Hematopoietic multipotent progenitor cell treated with erythropoietin and hydrocortisone succinate and interleukin-3 and kit ligand, for 17 days (in vitro differentiated cells): Measurements from ENCODE around the gene ITPKB.

Experiments
- DNase-seq: peaks from one replicate; pipeline ENCODE4 v3.0.0-alpha.2; 2015; ENCODE audit warnings: low spot score

Gene ITPKB

GRCh38 chr1:226637147-226637935 lies 101.7 kb downstream of the ITPKB start:
- no peak for DNase-seq

DNA sequence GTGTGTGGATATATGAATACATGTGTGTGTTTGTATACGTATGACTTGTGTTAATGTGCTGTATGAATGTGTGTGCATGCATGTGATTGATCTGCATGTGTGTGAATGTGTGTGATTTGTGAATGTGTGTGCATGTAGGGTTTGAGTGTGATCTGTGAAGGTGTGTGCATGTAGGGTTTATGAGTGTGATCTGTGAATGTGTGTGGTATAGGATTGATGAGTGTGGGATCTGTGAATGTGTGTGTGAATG lies 102.3 kb downstream of the ITPKB start:
- no peak for DNase-seq

- no peak for DNase-seq
These were observed 103.6 kb downstream of the ITPKB start for GRCh38 chr1:226635456-226635941.

GRCh38 chr1:226634611-226635246 lies 104.4 kb downstream of the ITPKB start:
- no peak for DNase-seq

DNA sequence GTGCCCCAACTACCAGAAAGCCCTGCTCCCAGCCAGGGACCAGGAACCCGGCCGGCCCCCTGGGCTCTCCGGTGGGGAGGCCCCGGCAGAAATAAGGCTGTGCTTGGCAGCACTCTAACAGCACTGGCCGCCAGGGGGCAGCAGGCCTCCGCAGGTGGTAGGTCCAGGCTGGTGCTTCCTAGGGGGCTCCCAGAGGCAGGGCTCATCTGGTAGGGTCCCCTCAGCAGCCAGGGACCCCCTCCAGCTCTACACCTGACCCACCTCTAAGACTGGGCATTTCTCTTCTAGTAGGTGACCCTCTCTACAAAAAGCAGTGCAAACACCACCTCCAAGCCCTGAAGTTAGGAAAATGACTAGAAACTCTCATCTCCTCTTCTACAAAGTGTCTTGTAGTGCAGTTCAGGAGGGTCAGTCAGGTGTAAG lies 104.9 kb downstream of the ITPKB start:
- DNase-seq, result peak; percentile 77

GRCh38 chr1:226633541-226634165 lies 105.4 kb downstream of the ITPKB start:
- DNase-seq, result no peak

DNA sequence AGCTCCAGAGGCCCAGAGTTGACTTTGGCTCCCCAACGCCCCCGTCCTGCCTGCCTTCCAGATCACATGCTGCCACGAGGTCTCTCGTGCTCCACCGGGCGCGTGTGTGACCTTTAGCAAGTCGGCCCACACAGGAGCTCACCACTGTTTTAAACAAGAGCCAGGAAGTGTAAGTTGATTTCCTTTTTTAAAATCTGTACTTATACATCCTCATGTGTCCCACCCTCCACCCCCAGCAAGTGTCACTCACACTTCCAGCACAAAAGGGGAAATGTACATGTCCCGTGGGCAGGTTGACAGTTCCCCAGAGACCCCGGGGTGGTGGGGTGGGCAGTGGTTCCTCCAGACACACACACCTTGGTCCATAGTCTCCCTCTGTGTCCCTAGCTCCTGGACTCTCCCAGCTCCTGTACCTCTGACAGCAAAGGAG lies 106.1 kb downstream of the ITPKB start:
- DNase-seq, result no peak

DNA sequence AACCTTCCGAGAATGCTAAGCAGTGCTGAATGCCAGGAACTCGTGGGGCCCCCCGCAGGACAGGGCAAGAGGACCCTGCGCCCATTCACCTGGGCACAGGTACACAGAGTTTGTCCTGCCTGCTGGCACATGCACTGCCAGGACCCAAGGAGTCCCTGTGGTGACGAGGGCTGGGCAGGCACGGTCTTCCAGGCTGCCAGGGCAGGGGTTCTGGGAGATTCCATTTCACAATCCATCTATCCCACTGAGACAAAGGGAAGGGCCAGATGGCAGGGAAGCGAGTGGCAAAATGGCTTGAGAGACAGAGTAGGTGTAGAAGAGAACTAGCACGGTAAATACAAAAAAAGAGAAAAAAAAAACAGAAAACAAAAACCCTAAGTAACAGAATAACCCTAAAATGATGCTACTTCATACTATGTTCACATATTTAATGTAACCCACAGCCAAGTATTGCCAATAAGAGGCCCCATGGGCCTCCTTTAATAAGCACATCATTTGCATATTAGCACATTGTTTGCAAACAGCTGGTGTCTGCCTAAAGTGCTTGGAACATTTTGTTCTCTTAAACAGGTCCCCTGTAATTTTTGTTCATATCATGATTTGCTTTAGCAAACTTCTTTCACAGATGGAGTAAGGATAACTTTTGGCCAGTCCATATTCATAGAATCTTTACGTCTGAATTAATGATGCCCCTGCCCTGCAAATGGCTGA lies 106.8 kb downstream of the ITPKB start:
- no peak for DNase-seq

DNA sequence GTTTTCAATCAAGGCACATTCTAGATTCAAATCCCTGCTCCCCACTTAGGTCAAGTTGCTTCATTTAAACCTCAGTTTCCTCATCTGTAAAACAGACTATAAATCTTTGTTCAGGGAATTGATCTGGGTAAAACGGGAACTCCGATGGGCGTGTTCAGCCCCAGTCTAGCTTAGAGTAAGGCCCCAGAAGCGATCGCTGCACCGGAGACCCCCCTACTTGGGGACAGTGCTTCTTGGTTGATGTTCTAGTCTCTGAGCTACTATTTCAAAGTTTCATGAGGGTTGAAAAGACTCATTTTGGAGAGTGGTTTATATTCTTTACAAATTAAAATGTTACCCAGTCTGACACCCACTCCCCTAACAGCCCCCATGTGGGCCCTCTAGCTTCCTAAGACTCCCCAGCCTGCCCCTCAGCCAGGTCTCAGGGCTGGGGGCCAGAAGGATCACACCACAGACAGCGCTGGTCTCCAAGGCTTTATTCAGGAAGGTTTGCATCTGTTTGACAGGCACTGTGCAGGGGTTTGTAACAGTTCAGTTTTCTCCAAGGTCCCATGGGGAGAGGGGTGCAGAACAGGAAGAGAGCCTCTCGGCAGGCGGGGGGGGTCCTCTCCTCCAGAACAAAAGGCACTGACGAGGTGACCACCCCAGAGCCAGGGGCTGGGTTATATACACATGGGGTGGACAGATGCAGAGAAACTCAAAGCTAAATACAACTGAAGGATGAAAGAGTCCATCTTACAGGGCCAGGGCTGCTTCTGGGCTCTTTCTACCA lies 107.7 kb downstream of the ITPKB start:
- no peak for DNase-seq

GRCh38 chr1:226630592-226630991 lies 108.5 kb downstream of the ITPKB start:
- no peak for DNase-seq

- no peak for DNase-seq
These were observed 109.1 kb downstream of the ITPKB start for GRCh38 chr1:226629896-226630550.

DNA sequence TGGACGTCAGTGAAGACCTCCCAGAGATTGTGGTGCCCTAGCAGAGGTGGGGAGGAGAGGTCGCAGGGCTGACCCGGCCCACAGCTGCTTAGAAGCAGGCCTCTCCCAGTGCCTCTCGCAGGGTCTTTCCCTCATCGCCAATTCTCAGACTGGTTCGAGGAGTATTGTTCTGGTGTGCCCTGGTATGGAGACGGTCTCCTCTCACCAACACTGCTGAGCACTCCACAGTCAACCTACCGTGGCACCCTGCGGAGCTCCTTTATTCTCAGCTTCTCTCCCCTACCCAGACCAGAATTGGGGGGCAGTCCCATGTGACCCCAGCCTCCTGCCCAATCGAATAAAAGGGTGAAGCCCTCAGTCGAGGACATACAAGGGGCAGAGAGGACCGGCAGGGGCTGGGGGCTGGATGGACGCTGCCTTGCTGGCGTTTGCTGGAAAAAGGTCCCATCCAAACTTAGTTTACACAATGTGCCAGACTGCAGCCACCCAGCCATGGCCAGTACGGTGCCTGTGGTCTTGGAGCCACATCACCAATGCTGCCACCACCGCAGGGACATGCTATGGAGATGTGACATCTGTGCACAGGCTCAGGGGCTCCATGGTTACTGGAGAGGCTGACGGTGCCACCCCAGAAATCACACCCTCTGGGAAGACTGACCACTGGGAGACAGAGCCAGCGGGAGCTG lies 109.7 kb downstream of the ITPKB start:
- no peak for DNase-seq

- no peak for DNase-seq
These were observed 110.4 kb downstream of the ITPKB start for GRCh38 chr1:226628612-226629155.

DNA sequence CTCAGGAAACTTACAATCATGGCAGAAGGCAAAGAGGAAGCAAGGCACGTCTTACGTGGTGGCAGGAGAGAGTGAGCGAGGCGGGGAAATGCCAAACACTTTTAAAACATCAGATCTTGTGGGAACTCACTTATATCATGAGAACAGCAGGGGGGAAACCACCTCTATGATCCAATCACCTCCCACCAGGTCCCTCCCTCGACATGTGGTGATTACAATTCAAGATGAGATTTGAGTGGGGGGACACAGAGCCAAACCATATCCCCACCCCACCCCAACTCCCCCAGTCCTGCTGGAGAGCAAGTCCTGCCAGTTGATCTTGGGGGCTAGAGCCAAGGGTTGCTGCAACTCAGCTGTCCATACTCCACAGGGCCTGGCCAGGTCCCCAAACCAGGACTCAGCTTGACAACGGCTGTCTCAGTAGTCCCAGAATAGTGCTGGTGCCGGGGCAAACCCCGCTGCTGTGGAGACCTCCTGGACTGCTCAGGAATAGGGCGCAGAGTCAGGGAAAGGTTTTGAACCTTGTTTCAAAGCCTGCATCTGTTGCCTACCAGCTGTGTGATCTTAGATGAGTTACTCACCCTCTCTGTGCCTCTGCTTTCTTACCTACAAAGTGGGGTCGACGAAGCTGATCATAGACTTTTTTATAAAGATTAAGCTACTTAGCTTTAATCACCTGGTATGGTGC lies 111.0 kb downstream of the ITPKB start:
- no peak for DNase-seq

DNA sequence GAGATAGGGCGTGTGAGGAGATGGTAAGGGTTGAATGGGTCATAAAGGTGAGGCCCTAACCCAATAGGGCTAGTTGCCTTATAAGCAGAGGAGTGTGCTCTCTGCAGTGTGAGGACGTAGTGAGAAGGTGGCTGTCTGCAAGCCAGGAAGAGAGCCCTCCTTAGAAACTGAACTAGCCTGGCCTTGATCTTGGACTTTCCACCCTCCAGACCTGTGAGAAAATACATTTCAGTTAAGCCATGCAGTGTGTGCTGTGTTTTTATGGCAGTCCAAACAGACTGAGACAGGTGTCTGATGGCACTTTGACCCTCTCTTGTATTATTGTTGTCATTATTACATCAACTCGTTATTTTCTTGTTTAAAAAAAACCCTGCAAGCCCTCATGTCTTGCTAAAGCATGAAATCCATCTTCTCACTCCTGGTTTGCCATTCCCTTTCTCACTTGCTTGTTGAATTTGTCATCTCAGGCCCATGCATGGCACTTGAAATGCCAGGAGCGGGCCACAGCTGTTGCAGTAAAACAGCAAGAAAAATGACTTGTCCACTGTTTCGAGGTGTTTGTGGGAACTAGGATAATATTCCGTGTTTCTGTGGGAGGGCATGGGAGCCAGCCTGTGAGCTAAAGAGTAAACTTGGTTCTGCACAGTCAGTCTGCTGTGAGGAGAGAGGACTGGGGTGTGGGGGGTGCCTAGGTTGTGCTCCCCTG lies 111.9 kb downstream of the ITPKB start:
- DNase-seq, result no peak

- DNase-seq, result peak; percentile 63
These were observed 112.5 kb downstream of the ITPKB start for GRCh38 chr1:226626577-226626956.

GRCh38 chr1:226625832-226626576 lies 113.1 kb downstream of the ITPKB start:
- no peak for DNase-seq

- DNase-seq, result no peak
These were observed 113.8 kb downstream of the ITPKB start for GRCh38 chr1:226625326-226625725.

GRCh38 chr1:226624526-226624925 lies 114.6 kb downstream of the ITPKB start:
- no peak for DNase-seq
